GM18520 (cell line): ENCODE measurements around the gene CDH11.

Experiments used
- ATAC-seq: cut with Tn5 transposase; IDR thresholded peaks from one replicate; pipeline ENCODE4 v1.9.1; 2021; ENCODE audit not compliant: unreplicated experiment

The CDH11 gene

GRCh38 chr16:65038100-65038499, 83.8 kb downstream of the CDH11 start:
- no peak for ATAC-seq

GRCh38 chr16:65037556-65037955, 84.3 kb downstream of the CDH11 start:
- no peak for ATAC-seq

- ATAC-seq, result no peak
Observed at GRCh38 chr16:65034915-65035314, 86.9 kb downstream of the CDH11 start.

GRCh38 chr16:65032387-65032786, 89.5 kb downstream of the CDH11 start:
- ATAC-seq, result no peak

- no peak for ATAC-seq
Observed at GRCh38 chr16:65024767-65025178, 97.1 kb downstream of the CDH11 start.

GRCh38 chr16:65023802-65024201, 98.1 kb downstream of the CDH11 start:
- ATAC-seq, result no peak

- ATAC-seq, result no peak
Observed at GRCh38 chr16:65021852-65022595, 99.8 kb downstream of the CDH11 start.

GRCh38 chr16:65016754-65017153, 105.1 kb downstream of the CDH11 start:
- no peak for ATAC-seq

- no peak for ATAC-seq
Observed at GRCh38 chr16:65015599-65015998, 106.3 kb downstream of the CDH11 start.

- ATAC-seq, result no peak
Observed at GRCh38 chr16:65012357-65012756, 109.5 kb downstream of the CDH11 start.

GRCh38 chr16:65010125-65010524, 111.7 kb downstream of the CDH11 start:
- ATAC-seq, result no peak

- ATAC-seq, result no peak
Observed at GRCh38 chr16:65005696-65006095, 116.2 kb downstream of the CDH11 start.

GRCh38 chr16:65004570-65004969, 117.3 kb downstream of the CDH11 start:
- no peak for ATAC-seq

GRCh38 chr16:65003621-65004020, 118.2 kb downstream of the CDH11 start:
- no peak for ATAC-seq

- ATAC-seq, result no peak
Observed at GRCh38 chr16:65002265-65002664, 119.6 kb downstream of the CDH11 start.

GRCh38 chr16:65000654-65001053, 121.2 kb downstream of the CDH11 start:
- ATAC-seq, result no peak

GRCh38 chr16:64997751-64998150, 124.1 kb downstream of the CDH11 start:
- no peak for ATAC-seq

GRCh38 chr16:64997121-64997520, 124.7 kb downstream of the CDH11 start:
- ATAC-seq, result no peak

GRCh38 chr16:64996641-64997040, 125.2 kb downstream of the CDH11 start:
- ATAC-seq, result no peak

- no peak for ATAC-seq
Observed at GRCh38 chr16:64993464-64993863, 128.4 kb downstream of the CDH11 start.

GRCh38 chr16:64991001-64991400, 130.9 kb downstream of the CDH11 start:
- no peak for ATAC-seq

GRCh38 chr16:64990101-64990500, 131.8 kb downstream of the CDH11 start:
- ATAC-seq, result no peak

GRCh38 chr16:64989050-64989449, 132.8 kb downstream of the CDH11 start:
- ATAC-seq, result no peak
